ENCODE data around the gene PEAR1.

The PEAR1 gene

DNA sequence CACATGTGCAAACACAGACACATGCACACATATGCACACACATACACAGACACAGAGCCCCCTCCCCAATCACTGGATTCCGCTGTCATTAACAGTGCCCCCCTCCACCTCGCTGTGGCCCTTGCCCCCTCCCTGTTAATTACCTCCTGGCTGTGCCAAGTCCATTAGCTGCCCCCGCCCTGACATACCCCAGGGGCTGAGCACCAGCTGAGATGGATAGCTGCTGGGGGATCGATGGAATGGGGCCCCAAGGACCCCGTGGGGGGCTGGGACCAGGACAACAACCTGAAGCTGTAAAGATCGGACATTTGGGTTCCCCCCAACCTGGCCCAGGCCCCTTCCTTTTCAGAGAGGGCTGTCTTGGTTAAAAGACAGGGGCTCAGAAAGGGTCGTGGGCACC lies 9.6 kb upstream of the PEAR1 start:
- POLR2A ChIA-PET = interaction anchor here (0.6 kb wide), 1 partner anchor 101 kb away, joined by 3 read pairs; no protein-coding TSS in a partner anchor
- TF ChIP-seq, protein P1, sequence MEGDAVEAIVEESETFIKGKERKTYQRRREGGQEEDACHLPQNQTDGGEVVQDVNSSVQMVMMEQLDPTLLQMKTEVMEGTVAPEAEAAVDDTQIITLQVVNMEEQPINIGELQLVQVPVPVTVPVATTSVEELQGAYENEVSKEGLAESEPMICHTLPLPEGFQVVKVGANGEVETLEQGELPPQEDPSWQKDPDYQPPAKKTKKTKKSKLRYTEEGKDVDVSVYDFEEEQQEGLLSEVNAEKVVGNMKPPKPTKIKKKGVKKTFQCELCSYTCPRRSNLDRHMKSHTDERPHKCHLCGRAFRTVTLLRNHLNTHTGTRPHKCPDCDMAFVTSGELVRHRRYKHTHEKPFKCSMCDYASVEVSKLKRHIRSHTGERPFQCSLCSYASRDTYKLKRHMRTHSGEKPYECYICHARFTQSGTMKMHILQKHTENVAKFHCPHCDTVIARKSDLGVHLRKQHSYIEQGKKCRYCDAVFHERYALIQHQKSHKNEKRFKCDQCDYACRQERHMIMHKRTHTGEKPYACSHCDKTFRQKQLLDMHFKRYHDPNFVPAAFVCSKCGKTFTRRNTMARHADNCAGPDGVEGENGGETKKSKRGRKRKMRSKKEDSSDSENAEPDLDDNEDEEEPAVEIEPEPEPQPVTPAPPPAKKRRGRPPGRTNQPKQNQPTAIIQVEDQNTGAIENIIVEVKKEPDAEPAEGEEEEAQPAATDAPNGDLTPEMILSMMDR (IDR thresholded peaks at IDR 0.05; ENCODE audit: control extremely low read depth, extremely low read depth, low read depth, missing control alignments) = no peak
- CTCF ChIA-PET = interaction anchor here (0.8 to 4.5 kb wide), 4 partner anchors 8 to 157 kb away, joined by 3 to 18 read pairs (median 8); no protein-coding TSS in a partner anchor

DNA sequence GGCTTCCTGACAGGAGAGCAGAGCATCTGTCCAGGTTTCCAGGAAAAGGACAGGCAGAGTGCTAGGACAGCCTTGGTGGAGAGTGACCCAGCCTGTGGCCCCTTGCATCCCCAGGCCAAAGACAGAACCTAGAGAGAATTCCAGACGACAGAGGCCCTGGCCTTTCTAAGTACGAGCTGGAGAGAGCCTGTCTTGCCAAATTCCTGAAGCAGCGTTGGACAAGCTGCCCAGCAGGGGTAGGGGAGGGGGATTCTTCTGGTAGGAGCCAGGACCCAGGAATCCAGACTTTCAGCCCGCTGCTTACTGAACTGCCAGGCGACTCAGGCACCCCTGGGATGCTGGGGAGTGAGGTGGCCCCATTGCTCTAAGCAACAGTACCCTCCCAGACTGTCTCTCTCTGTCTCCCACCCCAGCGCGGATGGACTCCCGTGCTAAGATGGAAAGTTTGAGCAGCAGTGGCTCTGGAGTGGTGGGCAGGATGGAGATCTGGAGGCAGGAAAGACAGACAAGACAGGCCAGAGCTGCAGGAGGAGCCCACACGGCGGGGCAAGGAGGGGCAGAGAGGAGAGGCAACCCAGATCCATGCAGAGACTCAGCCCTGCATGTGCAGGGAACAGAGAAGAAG lies 8.8 kb upstream of the PEAR1 start:
- ChIA-PET CTCF (interaction anchor here (0.8 to 4.5 kb wide), 6 partner anchors 25 to 195 kb away, joined by 3 to 18 read pairs (median 8); no protein-coding TSS in a partner anchor), POLR2A (interaction anchor here (0.6 kb wide), 1 partner anchor 100 kb away, joined by 3 read pairs; no protein-coding TSS in a partner anchor)
- DNase-seq (ENCODE audit: extremely low spot score) = no peak
- TF ChIP-seq, protein P1 (IDR thresholded peaks at IDR 0.05; ENCODE audit: control extremely low read depth, extremely low read depth, low read depth, missing control alignments) = no peak

More for the DNA sequence above, 9.6 kb upstream of the PEAR1 start:
- DNase-seq (ENCODE audit: extremely low spot score) = no peak

DNA sequence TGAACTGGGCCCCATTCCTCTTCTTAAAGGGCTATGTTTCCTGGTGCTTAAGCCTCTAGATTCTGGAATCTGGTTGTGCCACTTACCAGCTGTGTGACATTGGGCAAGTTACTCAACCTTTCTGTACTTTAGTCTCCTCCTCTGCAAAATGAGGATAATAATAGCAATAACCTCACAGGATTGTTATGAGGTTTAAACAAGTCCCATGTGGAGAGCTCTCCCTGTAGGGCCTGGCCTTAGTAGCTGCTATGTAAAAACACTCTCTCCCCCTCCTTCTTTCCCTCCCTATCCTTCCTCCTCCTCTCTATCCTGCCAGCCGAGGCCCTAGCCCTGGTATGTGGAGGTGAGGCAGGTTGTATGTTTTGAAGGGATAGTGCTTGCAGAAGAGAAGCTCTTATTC lies 8.2 kb upstream of the PEAR1 start:
- POLR2A ChIA-PET = no interaction called here
- TF ChIP-seq, protein P1 (IDR thresholded peaks at IDR 0.05; ENCODE audit: control extremely low read depth, extremely low read depth, low read depth, missing control alignments) = no peak
- no peak for DNase-seq (ENCODE audit: extremely low spot score)
- CTCF ChIA-PET = interaction anchor here (1.0 to 4.5 kb wide), 6 partner anchors 9 to 196 kb away, joined by 3 to 18 read pairs (median 8); no protein-coding TSS in a partner anchor

DNA sequence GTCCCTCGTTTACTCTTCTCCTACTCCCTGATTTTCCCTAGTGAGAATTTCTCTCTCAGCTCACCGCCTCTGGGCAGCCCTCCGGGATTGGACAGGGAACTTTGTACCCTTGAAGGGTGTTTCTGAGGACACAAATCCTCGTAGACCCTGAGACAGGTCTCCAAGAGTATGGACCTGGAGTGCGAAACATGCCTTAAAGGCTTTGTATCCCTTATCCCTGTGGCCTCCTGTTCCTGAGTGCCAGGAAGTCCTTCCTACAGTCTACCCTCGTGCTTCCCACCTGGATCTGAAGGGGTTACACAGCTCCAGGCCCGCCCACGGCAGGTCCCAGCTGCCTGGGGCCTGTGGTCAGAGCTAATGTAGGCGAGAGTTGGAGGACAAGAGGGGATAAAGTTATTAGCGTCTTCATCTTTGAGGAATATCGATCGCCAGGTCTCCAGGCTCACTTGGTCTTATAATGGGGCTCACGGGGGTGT lies 7.6 kb upstream of the PEAR1 start:
- no peak for DNase-seq (ENCODE audit: extremely low spot score)
- POLR2A ChIA-PET = no interaction called here
- TF ChIP-seq, protein P1 (IDR thresholded peaks at IDR 0.05; ENCODE audit: control extremely low read depth, extremely low read depth, low read depth, missing control alignments) = no peak
- CTCF ChIA-PET = interaction anchor here (1.0 to 4.5 kb wide), 6 partner anchors 9 to 197 kb away, joined by 3 to 18 read pairs (median 8); no protein-coding TSS in a partner anchor

DNA sequence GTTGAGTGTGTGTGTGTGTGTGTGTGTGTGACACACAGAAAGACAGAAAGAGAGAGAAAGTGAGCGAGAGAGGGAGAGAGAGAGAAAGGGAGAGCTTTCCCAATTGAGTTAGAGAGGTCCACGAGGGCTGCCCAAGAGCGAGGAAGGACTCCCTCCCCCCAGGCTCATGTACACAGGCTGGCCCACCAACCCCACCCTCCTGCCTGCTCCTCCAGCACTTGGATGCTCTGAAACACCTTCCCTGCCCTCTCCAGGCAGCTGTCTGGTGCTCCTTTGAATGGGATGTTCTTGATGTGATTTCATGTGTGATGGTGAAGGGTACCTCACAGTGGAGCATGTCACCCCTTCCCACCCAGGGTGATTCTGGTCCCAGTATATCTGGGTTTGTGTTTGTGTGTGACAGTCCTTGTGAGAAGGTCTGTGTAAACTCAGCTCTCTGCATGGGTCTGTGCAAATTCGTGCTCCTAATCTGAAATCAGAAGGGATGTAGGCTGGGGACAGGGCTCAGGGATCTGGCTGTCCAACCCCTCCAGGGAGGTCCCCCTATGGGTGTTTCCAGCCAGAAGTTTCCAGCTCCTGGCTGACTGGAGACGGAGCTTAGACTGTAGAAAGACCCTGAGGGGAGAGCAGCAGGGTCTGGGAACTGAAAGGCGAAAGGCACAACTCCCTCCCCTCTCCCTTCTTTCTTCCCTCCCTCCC lies 6.8 kb upstream of the PEAR1 start:
- no peak for DNase-seq (ENCODE audit: extremely low spot score)
- TF ChIP-seq, protein P1 (IDR thresholded peaks at IDR 0.05; ENCODE audit: control extremely low read depth, extremely low read depth, low read depth, missing control alignments) = no peak
- POLR2A ChIA-PET = no interaction called here
- CTCF ChIA-PET = interaction anchor here (1.0 to 8.6 kb wide), 8 partner anchors 27 to 260 kb away, joined by 3 to 108 read pairs (median 6); partner anchors contain the start of gene NTRK1

DNA sequence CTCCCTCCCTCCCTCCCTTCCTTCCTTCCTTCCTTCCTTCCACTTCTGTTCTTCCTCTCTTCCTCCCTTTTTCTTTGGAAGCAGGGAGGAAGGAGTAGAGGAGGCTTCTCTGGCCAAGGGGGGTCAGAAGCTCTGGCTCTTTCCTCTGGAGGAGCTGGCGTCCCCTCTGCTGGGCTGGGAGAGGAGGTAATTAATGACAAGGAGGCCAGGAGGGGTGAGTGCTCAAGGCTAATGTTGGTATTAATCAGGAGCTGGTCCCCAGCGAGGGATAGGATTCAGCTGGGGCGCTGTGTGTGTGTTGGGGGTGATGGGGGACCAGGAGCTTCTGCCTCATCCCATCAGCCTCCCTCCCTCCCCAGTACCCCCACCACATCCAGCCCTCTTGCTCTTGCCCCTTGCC lies 6.2 kb upstream of the PEAR1 start:
- CTCF ChIA-PET = interaction anchor here (1.0 to 8.6 kb wide), 8 partner anchors 27 to 261 kb away, joined by 3 to 108 read pairs (median 4); partner anchors contain the start of gene NTRK1
- POLR2A ChIA-PET = no interaction called here
- no peak for DNase-seq (ENCODE audit: extremely low spot score)
- TF ChIP-seq, protein P1 (IDR thresholded peaks at IDR 0.05; ENCODE audit: control extremely low read depth, extremely low read depth, low read depth, missing control alignments) = no peak

Data from GM10248 (cell line).